K562 (cell line): ENCODE measurements around the gene USH2A. TPM values are rescaled to one million over a fixed set of nuclear protein-coding genes. Genes with fewer than 3 reads are reported as not detected.

Experiments
- MYNN ChIP-seq, 2 experiments: sonication (generic); formaldehyde crosslinking in 1 of 2; IDR thresholded peaks; 2 replicates each; pipeline versions ENCODE4 v1.5.0 to v1.6.1; 2016 to 2020; ENCODE audit warnings: antibody characterized with exemption in 1 of 2, missing genetic modification reagents in 1 of 2
- SMARCB1 ChIP-seq: IDR thresholded peaks from 2 replicates; pipeline ENCODE4 v1.6.1; 2011; ENCODE audit warnings: improper control_type of control experiment, low read depth; ENCODE audit not compliant: insufficient read length
- polyA plus RNA-seq, 8 experiments: library from polyadenylated mRNA; depleted of rRNA in 4 of 8; stranded (reverse) in 5 of 8; unstranded in 3 of 8; fragments of >200 nt; fragmentation: Nextera tagmentation in 2 of 8; fragmentation: Illumina TruSeq in 1 of 8; extraction: Ambion mirVana in 2 of 8; extraction: Trizol in 1 of 8; gene quantifications; 2 replicates each; pipeline versions ENCODE4 v1.2.1 to v1.2.3, GENCODE V29; 2011 to 2014; ENCODE audit warnings: inconsistent platforms in 1 of 8, missing spikeins in 1 of 8
- total RNA-seq, 7 experiments: library from RNA; depleted of rRNA in 6 of 7; stranded (reverse); fragments of >200 nt in 6 of 7; fragmentation: Illumina TruSeq in 2 of 7; extraction: Trizol in 2 of 7; gene quantifications; 2 replicates each; pipeline versions ENCODE4 v1.2.1 to v1.2.3, GENCODE V29; 2011 to 2021; ENCODE audit warnings: low replicate concordance in 1 of 7
- TF ChIP-seq, protein P1 (sequence below), 2 experiments: fragments of 450-650 bp; IDR thresholded peaks; 2 replicates each; pipeline ENCODE4 v1.6.1; 2016; ENCODE audit warnings: mild to moderate bottlenecking in 2 of 2, borderline replicate concordance in 1 of 2, low read depth in 1 of 2, moderate library complexity in 1 of 2
- TF ChIP-seq, protein P2 (sequence below): sonication (generic); formaldehyde crosslinking; IDR thresholded peaks from 2 replicates; pipeline ENCODE4 v1.8.1; 2023; ENCODE audit warnings: mild to moderate bottlenecking, missing genetic modification reagents

The USH2A gene
- total and polyA plus RNA-seq, 9 of the 15 experiments (the other 6 are each of a cell fraction or from before 2014, with no cell fraction given), result under 0.01 TPM; not detected in 7

GRCh38 chr1:216193839-216194443 lies 229.3 kb downstream of the USH2A start (continued):
- TF ChIP-seq, protein P1, sequence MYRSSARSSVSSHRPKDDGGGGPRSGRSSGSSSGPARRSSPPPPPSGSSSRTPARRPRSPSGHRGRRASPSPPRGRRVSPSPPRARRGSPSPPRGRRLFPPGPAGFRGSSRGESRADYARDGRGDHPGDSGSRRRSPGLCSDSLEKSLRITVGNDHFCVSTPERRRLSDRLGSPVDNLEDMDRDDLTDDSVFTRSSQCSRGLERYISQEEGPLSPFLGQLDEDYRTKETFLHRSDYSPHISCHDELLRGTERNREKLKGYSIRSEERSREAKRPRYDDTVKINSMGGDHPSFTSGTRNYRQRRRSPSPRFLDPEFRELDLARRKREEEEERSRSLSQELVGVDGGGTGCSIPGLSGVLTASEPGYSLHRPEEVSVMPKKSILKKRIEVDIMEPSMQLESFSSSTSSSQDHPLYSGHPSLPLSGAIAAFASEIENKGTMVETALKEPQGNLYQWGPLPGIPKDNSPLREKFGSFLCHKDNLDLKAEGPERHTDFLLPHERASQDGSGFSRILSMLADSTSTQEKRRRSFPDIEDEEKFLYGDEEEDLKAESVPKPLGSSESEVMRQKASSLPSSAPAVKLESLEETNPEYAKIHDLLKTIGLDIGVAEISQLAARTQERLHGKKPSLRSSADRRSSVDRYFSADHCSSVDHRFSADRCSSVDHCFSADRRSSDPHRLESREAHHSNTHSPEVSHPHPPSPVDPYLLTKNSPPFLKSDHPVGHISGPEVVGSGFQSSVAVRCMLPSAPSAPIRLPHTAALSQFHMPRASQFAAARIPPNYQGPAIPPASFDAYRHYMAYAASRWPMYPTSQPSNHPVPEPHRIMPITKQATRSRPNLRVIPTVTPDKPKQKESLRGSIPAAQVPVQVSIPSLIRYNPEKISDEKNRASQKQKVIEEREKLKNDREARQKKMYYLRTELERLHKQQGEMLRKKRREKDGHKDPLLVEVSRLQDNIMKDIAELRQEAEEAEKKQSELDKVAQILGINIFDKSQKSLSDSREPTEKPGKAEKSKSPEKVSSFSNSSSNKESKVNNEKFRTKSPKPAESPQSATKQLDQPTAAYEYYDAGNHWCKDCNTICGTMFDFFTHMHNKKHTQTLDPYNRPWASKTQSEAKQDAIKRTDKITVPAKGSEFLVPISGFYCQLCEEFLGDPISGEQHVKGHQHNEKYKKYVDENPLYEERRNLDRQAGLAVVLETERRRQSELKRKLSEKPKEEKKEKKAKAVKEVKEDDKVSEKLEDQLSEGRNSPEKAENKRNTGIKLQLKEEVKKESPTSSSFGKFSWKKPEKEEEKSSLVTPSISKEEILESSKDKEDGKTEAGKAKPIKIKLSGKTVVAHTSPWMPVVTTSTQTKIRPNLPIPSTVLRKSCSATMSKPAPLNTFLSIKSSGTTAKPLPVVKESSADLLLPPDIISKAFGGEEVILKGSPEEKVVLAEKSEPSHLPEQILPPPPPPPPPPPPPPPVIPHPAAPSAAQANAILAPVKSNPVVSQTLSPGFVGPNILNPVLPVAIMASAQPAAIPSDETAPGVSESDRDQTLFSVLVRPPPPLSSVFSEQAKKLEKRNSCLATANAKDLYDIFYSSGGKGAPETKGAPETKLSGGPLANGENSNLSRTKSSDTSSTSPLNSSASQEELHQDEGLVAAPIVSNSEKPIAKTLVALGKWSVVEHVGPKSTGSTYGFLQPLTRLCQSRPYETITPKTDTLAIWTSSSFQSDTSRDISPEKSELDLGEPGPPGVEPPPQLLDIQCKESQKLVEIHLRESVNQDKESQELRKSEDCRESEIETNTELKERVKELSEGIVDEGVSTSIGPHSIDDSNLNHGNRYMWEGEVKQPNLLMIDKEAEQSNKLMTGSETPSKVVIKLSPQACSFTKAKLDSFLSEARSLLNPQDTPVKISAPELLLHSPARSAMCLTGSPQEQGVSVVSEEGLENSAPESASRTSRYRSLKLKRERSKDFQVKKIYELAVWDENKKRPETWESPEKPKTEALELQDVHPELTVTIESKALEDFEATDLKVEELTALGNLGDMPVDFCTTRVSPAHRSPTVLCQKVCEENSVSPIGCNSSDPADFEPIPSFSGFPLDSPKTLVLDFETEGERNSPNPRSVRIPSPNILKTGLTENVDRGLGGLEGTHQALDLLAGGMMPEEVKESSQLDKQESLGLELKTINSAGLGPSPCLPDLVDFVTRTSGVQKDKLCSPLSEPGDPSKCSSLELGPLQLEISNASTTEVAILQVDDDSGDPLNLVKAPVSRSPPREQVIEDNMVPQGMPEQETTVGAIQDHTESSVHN (IDR thresholded peaks at IDR 0.05; ENCODE audit: borderline replicate concordance in 1 of 2, low read depth in 1 of 2), result no peak
- no peak for TF ChIP-seq SMARCB1
- no peak for TF ChIP-seq MYNN (IDR thresholded peaks at IDR 0.05)
- no peak for TF ChIP-seq MYNN (CRISPR knock-in tag; IDR thresholded peaks at IDR 0.05)
- TF ChIP-seq, protein P2, sequence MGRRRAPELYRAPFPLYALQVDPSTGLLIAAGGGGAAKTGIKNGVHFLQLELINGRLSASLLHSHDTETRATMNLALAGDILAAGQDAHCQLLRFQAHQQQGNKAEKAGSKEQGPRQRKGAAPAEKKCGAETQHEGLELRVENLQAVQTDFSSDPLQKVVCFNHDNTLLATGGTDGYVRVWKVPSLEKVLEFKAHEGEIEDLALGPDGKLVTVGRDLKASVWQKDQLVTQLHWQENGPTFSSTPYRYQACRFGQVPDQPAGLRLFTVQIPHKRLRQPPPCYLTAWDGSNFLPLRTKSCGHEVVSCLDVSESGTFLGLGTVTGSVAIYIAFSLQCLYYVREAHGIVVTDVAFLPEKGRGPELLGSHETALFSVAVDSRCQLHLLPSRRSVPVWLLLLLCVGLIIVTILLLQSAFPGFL (CRISPR knock-in tag), result no peak
